ENCODE measurements around the gene GABRG3. TPM values are rescaled to one million over a fixed set of nuclear protein-coding genes. Genes with fewer than 3 reads are reported as not detected.

GABRG3 gene
- total RNA-seq, 1 experiment from 2014 or later = 0.15 TPM

GRCh38 chr15:27358751-27359434, 387.9 kb downstream of the GABRG3 start:
- Histone ChIP-seq H3K9me3 (ENCODE audit: control insufficient read depth, low read depth, low read length) (no peaks in the 10 kb centered on the region), H2AK5ac (ENCODE audit: insufficient read length, low read length) (no peak overlapping the region), H2BK12ac (ENCODE audit: insufficient read length, low read depth, low read length) (no peak overlapping the region), H4K91ac (ENCODE audit: insufficient read length, low read depth, low read length) (no peak overlapping the region), H2BK120ac (ENCODE audit: low read depth, low read length, poor library complexity, severe bottlenecking) (no peak overlapping the region), H4K20me1 (ENCODE audit: control insufficient read depth, insufficient read depth, insufficient read length) (peaks cover 2% of the 10 kb centered on the region), H3K27me3 (ENCODE audit: insufficient read depth, low read length) (no peaks in the 10 kb centered on the region), H2AFZ (ENCODE audit: low read length) (no peak overlapping the region), H3K18ac (ENCODE audit: insufficient read length, low read depth, low read length) (no peak overlapping the region), H4K5ac (ENCODE audit: insufficient read length, low read depth, low read length) (no peak overlapping the region), H2BK20ac (ENCODE audit: low read depth, low read length, poor library complexity, severe bottlenecking) (no peak overlapping the region), H3K4ac (ENCODE audit: low read depth, low read length) (no peak overlapping the region), H2BK5ac (ENCODE audit: insufficient read length, low read length) (no peak overlapping the region), H2BK15ac (ENCODE audit: low read depth, low read length) (no peak overlapping the region), H3K27ac (ENCODE audit: insufficient read length, low read depth, low read length) (no peak overlapping the region), H3K79me2 (ENCODE audit: insufficient read depth, low read length) (no peaks in the 10 kb centered on the region), H3K4me2 (ENCODE audit: insufficient read depth, insufficient read length, low read length) (no peak overlapping the region), H3K4me1 (ENCODE audit: insufficient read depth, low read length) (no peaks in the 10 kb centered on the region), H3K23me2 (ENCODE audit: insufficient read length, low read depth, low read length, poor library complexity, severe bottlenecking) (no peaks in the 10 kb centered on the region), H4K8ac (replicated peaks; ENCODE audit: insufficient read length, low read depth, low read length) (no peak overlapping the region), H3K23ac (ENCODE audit: insufficient read length, low read depth, low read length) (no peak overlapping the region), H3K14ac (ENCODE audit: insufficient read depth, low read length) (no peak overlapping the region), H3K9ac (ENCODE audit: extremely low read depth, insufficient read length, low read length) (no peak overlapping the region), H3K79me1 (ENCODE audit: insufficient read depth, low read depth, low read length, poor library complexity, severe bottlenecking) (no peaks in the 10 kb centered on the region), H3T11ph (ENCODE audit: low read length) (no peak overlapping the region), H3K56ac (ENCODE audit: insufficient read length, low read depth, low read length) (no peak overlapping the region)
- Mint-ChIP-seq H3K4me1 (peaks cover 7 to 8% of the 10 kb centered on the region in 2 experiments), H3K36me3 (ENCODE audit: insufficient read depth in 1 of 3, low read depth in 3 of 3) (no peaks in the 10 kb centered on the region), H3K27me3 (ENCODE audit: low read depth) (peaks cover 5% of the 10 kb centered on the region; the same call in 1 of the 2 replicates), H3K27ac (no peak overlapping the region), H3K4me3 (no peak overlapping the region; a peak in 1 of 5 replicates), H3K9me3 (no peaks in the 10 kb centered on the region; a peak in 1 of 5 replicates)
- TF ChIP-seq, protein P1, sequence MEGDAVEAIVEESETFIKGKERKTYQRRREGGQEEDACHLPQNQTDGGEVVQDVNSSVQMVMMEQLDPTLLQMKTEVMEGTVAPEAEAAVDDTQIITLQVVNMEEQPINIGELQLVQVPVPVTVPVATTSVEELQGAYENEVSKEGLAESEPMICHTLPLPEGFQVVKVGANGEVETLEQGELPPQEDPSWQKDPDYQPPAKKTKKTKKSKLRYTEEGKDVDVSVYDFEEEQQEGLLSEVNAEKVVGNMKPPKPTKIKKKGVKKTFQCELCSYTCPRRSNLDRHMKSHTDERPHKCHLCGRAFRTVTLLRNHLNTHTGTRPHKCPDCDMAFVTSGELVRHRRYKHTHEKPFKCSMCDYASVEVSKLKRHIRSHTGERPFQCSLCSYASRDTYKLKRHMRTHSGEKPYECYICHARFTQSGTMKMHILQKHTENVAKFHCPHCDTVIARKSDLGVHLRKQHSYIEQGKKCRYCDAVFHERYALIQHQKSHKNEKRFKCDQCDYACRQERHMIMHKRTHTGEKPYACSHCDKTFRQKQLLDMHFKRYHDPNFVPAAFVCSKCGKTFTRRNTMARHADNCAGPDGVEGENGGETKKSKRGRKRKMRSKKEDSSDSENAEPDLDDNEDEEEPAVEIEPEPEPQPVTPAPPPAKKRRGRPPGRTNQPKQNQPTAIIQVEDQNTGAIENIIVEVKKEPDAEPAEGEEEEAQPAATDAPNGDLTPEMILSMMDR (conservative IDR thresholded peaks at IDR 0.05) = peak; percentile 99
- WGBS (ENCODE audit: extremely low coverage, insufficient read length, low lambda C conversion rate) = no CpG with 5 or more reads among the region's 19 CpGs
- peak; percentile 76 for DNase-seq
